CD14-positive monocyte (primary cell): ENCODE results near the gene SLC22A3. TPM values are rescaled to one million over a fixed set of nuclear protein-coding genes. Genes with fewer than 3 reads are reported as not detected.

Source experiments
- DNase-seq, 3 donors: peaks; one replicate each; pipeline ENCODE4 v3.0.0-alpha.2; 2011 to 2022
- H2AFZ ChIP-seq: 2 replicates; pipeline ENCODE4 v1.6.0; 2012; ENCODE audit warnings: mild to moderate bottlenecking, low read depth, low read length, inconsistent platforms; ENCODE audit not compliant: insufficient read depth, poor library complexity, severe bottlenecking
- H3K27ac ChIP-seq, 2 donors: 1 replicate in 1 of 2; 2 replicates in 1 of 2; pipeline ENCODE4 v1.5.1; 2012 to 2013; ENCODE audit warnings: low read length in 2 of 2, control low read depth in 1 of 2, inconsistent platforms in 1 of 2, low read depth in 1 of 2, mild to moderate bottlenecking in 1 of 2
- H3K27me3 ChIP-seq, 2 donors: one replicate each; pipeline versions ENCODE4 v1.6.0 to v1.6.1; 2011 to 2013; ENCODE audit warnings: low read length in 2 of 2; ENCODE audit not compliant: control insufficient read depth in 2 of 2, insufficient read depth in 2 of 2
- H3K36me3 ChIP-seq, 2 donors: replicated peaks in 1 of 2; 1 replicate in 1 of 2; 2 replicates in 1 of 2; pipeline versions ENCODE4 v1.5.1 to v1.6.1; 2012 to 2013; ENCODE audit warnings: low read length in 2 of 2, control low read depth in 1 of 2, inconsistent platforms in 1 of 2, mild to moderate bottlenecking in 1 of 2; ENCODE audit not compliant: insufficient read depth in 2 of 2, control insufficient read depth in 1 of 2
- H3K4me1 ChIP-seq, 2 donors: 1 replicate in 1 of 2; 2 replicates in 1 of 2; pipeline versions ENCODE4 v1.5.1 to v1.6.1; 2012 to 2013; ENCODE audit warnings: low read length in 2 of 2, control low read depth in 1 of 2, inconsistent platforms in 1 of 2, mild to moderate bottlenecking in 1 of 2, moderate library complexity in 1 of 2; ENCODE audit not compliant: insufficient read depth in 2 of 2, control insufficient read depth in 1 of 2
- H3K4me2 ChIP-seq: replicated peaks from 2 replicates; pipeline ENCODE3; 2012; ENCODE audit warnings: low read length, moderate library complexity, mild to moderate bottlenecking; ENCODE audit not compliant: poor library complexity, severe bottlenecking; ENCODE audit errors: extremely low read depth
- H3K4me3 ChIP-seq, 3 experiments: fragments of 200-600 bp in 1 of 3; sonication (generic) in 1 of 3; replicated peaks in 1 of 3; 1 replicate in 2 of 3; 2 replicates in 1 of 3; pipeline ENCODE4 v1.5.1; 2011 to 2013; ENCODE audit warnings: low read length in 3 of 3, mild to moderate bottlenecking in 3 of 3, control low read depth in 2 of 3, low read depth in 2 of 3, inconsistent platforms in 1 of 3, moderate library complexity in 1 of 3
- H3K79me2 ChIP-seq: 2 replicates; pipeline ENCODE4 v1.6.0; 2012; ENCODE audit warnings: mild to moderate bottlenecking, control low read depth, inconsistent platforms, low read length, moderate library complexity; ENCODE audit not compliant: insufficient read depth
- H3K9ac ChIP-seq: 2 replicates; pipeline ENCODE4 v1.6.0; 2017; ENCODE audit warnings: low read length, mild to moderate bottlenecking; ENCODE audit not compliant: insufficient read depth, poor library complexity, severe bottlenecking
- H3K9me3 ChIP-seq, 2 donors: replicated peaks in 1 of 2; 1 replicate in 1 of 2; 2 replicates in 1 of 2; pipeline versions ENCODE4 v1.5.1 to v1.6.1; 2012 to 2013; ENCODE audit warnings: low read length in 2 of 2, control low read depth in 1 of 2; ENCODE audit not compliant: control insufficient read depth in 1 of 2, insufficient read depth in 1 of 2
- H4K20me1 ChIP-seq: 2 replicates; pipeline ENCODE4 v1.6.0; 2012; ENCODE audit warnings: mild to moderate bottlenecking, low read length, control low read depth, moderate library complexity; ENCODE audit not compliant: insufficient read depth
- H3K27ac Mint-ChIP-seq, 7 donors: one replicate each; pipeline ENCODE4 v1.8.0; 2020; ENCODE audit warnings: mild to moderate bottlenecking in 7 of 7, mixed read lengths in 7 of 7, moderate library complexity in 6 of 7, inconsistent platforms in 2 of 7
- H3K27me3 Mint-ChIP-seq, 3 donors: one replicate each; pipeline ENCODE4 v1.8.0; 2021 to 2022; ENCODE audit warnings: low read depth in 3 of 3, mild to moderate bottlenecking in 3 of 3, mixed read lengths in 3 of 3, moderate library complexity in 3 of 3, inconsistent platforms in 1 of 3
- H3K36me3 Mint-ChIP-seq, 2 donors: one replicate each; pipeline ENCODE4 v1.8.0; 2020; ENCODE audit warnings: mixed read lengths in 2 of 2, inconsistent platforms in 1 of 2, mild to moderate bottlenecking in 1 of 2
- H3K4me1 Mint-ChIP-seq: one replicate; pipeline ENCODE4 v1.8.0; 2020; ENCODE audit warnings: mild to moderate bottlenecking, mixed read lengths
- H3K4me3 Mint-ChIP-seq, 2 donors: one replicate each; pipeline ENCODE4 v1.8.0; 2020; ENCODE audit warnings: mild to moderate bottlenecking in 2 of 2, mixed read lengths in 2 of 2, moderate library complexity in 1 of 2
- H3K9me3 Mint-ChIP-seq, 7 donors: one replicate each; pipeline ENCODE4 v1.8.0; 2020 to 2022; ENCODE audit warnings: mixed read lengths in 7 of 7, mild to moderate bottlenecking in 6 of 7, moderate library complexity in 6 of 7, inconsistent platforms in 2 of 7
- CTCF ChIP-seq: fragments of 200-600 bp; IDR thresholded peaks from one replicate; pipeline ENCODE4 v1.8.0; 2022; ENCODE audit warnings: antibody characterized with exemption, mild to moderate bottlenecking
- WGBS: methylation state at CpG from one replicate; pipeline ENCODE4 v1.1.5; 2013; ENCODE audit warnings: missing lambda C conversion rate; ENCODE audit not compliant: insufficient coverage; 5-methylcytosine and 5-hydroxymethylcytosine counted together
- intact Hi-C, 2 donors: fragments of 100-400 bp; cut with micrococcal nuclease; formaldehyde crosslinking; loops; one replicate each; pipeline versions ENCODE4 v1.15.0 to v1.15.1; 2023
- polyA plus RNA-seq, 3 donors: library from polyadenylated mRNA; depleted of rRNA in 1 of 3; unstranded in 2 of 3; stranded (reverse) in 1 of 3; fragments of 300-500 nt in 2 of 3; fragments of >200 nt in 1 of 3; fragmentation: Illumina TruSeq in 2 of 3; gene quantifications; 1 replicate in 2 of 3; 2 replicates in 1 of 3; pipeline ENCODE4 v1.2.3, GENCODE V29; 2012 to 2021

The SLC22A3 gene
- polyA plus RNA-seq, 3 donors, result not detected

DNA sequence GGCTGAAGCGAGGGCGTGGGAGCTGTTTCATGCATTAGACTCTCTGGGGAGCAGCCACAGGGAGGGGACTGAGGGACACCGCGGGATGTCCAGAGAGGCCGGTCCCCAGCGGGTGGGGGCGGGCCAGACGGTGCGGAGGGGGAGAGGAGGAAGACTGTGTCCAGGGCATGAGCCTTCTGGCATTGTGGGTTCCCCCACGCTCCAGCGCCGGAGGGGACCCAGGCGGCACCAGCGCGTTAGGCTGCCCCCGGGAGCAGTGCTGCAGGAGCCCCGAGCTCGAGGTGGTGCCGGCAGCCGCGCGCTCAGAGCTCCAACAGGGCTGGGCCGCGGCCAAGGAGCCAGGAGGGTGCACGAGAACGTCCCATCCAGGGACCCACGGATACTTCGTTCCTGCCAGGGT is 14.4 kb downstream of the SLC22A3 start:
- no peak for DNase-seq
- Mint-ChIP-seq H3K4me1 (no peaks in the 10 kb centered on the region), H3K27me3 (peaks cover 0 to 2% (median 1%) of the 10 kb centered on the region in 3 donors), H3K4me3 (no peak overlapping the region), H3K36me3 (no peaks in the 10 kb centered on the region), H3K9me3 (peaks cover 2 to 10% (median 3%) of the 10 kb centered on the region in 7 donors), H3K27ac (no peak overlapping the region)
- Histone ChIP-seq H3K79me2 (no peaks in the 10 kb centered on the region), H4K20me1 (no peaks in the 10 kb centered on the region), H3K4me1 (no peaks in the 10 kb centered on the region), H3K4me3 (no peak overlapping the region), H3K27ac (no peak overlapping the region), H3K9ac (no peak overlapping the region), H3K9me3 (no peaks in the 10 kb centered on the region), H2AFZ (no peak overlapping the region), H3K4me2 (no peak overlapping the region), H3K36me3 (no peaks in the 10 kb centered on the region), H3K27me3 (no peaks in the 10 kb centered on the region)
- no peak for TF ChIP-seq CTCF
- WGBS, result 82% methylated on average over 27 of the region's 28 CpGs
- intact Hi-C loops, result no loop called here

- no peak overlapping the region for H3K27ac Mint-ChIP-seq
- no peak overlapping the region for H3K4me2 ChIP-seq
- 93% methylated on average over 25 of the region's 30 CpGs for WGBS
- no peaks in the 10 kb centered on the region for H4K20me1 ChIP-seq
- peaks cover 0 to 1% (median 0%) of the 10 kb centered on the region in 3 donors for H3K27me3 Mint-ChIP-seq
- H3K9me3 Mint-ChIP-seq, result peaks cover 2 to 11% (median 5%) of the 10 kb centered on the region in 7 donors
- no peak for DNase-seq
- no peak overlapping the region for H2AFZ ChIP-seq
- H3K4me3 ChIP-seq, result no peak overlapping the region
- TF ChIP-seq CTCF, result no peak
- H3K9me3 ChIP-seq, result no peaks in the 10 kb centered on the region
- no peak overlapping the region for H3K9ac ChIP-seq
- H3K79me2 ChIP-seq, result no peaks in the 10 kb centered on the region
- H3K4me1 ChIP-seq, result no peaks in the 10 kb centered on the region
- no peaks in the 10 kb centered on the region for H3K36me3 Mint-ChIP-seq
- no peak overlapping the region for H3K27ac ChIP-seq
- H3K4me1 Mint-ChIP-seq, result no peaks in the 10 kb centered on the region
- no peaks in the 10 kb centered on the region for H3K27me3 ChIP-seq
- H3K36me3 ChIP-seq, result no peaks in the 10 kb centered on the region
- intact Hi-C loops, result no loop called here
- no peak overlapping the region for H3K4me3 Mint-ChIP-seq
Measured at GRCh38 chr6:160363016-160363996, 15.1 kb downstream of the SLC22A3 start.
